HG02885 (cell line): ENCODE data around the gene CHURC1.

Experiments
- ATAC-seq: cut with Tn5 transposase; IDR thresholded peaks from one replicate; pipeline ENCODE4 v1.9.1; 2021; ENCODE audit warnings: mild to moderate bottlenecking; ENCODE audit not compliant: unreplicated experiment, poor library complexity

The CHURC1 gene

GRCh38 chr14:64979336-64980074 is 65.2 kb downstream of the CHURC1 start:
- no peak for ATAC-seq

GRCh38 chr14:64983439-64984310 is 69.4 kb downstream of the CHURC1 start:
- ATAC-seq = no peak
